Measurements from ENCODE around the gene MEX3D.
"Not testable (repeated sequence)": the region's sequence is repeated elsewhere in the genome, so short reads cannot be mapped to it uniquely, and the experiment has no call there.

MEX3D gene

GRCh38 chr19:1533510-1534150 is 34.5 kb downstream of the MEX3D start:
- DNase-seq = no peak

GRCh38 chr19:1532003-1532402 is 36.1 kb downstream of the MEX3D start:
- no peak for DNase-seq

- DNase-seq = no peak
Observed at GRCh38 chr19:1531587-1531986, 36.5 kb downstream of the MEX3D start.

- DNase-seq = not testable (repeated sequence)
Observed at GRCh38 chr19:1530856-1531255, 37.3 kb downstream of the MEX3D start.

- no peak for DNase-seq
Observed at GRCh38 chr19:1529430-1529816, 38.7 kb downstream of the MEX3D start.

GRCh38 chr19:1528596-1529429 is 39.3 kb downstream of the MEX3D start:
- DNase-seq = no peak

GRCh38 chr19:1527650-1528309 is 40.3 kb downstream of the MEX3D start:
- no peak for DNase-seq

- no peak for DNase-seq
Observed at GRCh38 chr19:1526979-1527649, 41.0 kb downstream of the MEX3D start.

GRCh38 chr19:1526066-1526778 is 41.9 kb downstream of the MEX3D start:
- no peak for DNase-seq

- no peak for DNase-seq
Observed at GRCh38 chr19:1525343-1525742, 42.8 kb downstream of the MEX3D start.

- no peak for DNase-seq
Observed at GRCh38 chr19:1524972-1525325, 43.2 kb downstream of the MEX3D start.

GRCh38 chr19:1524287-1524971 is 43.7 kb downstream of the MEX3D start:
- no peak for DNase-seq

GRCh38 chr19:1523412-1524286 is 44.5 kb downstream of the MEX3D start, which contains the start of gene PLK5:
PLK5 (plus strand) TSS chr19:1524077; CDS start chr19:1526997, 2,920 bp downstream.
- no peak for DNase-seq

GRCh38 chr19:1522838-1523237 is 45.3 kb downstream of the MEX3D start:
- DNase-seq = no peak

GRCh38 chr19:1522061-1522460 is 46.1 kb downstream of the MEX3D start:
- no peak for DNase-seq

GRCh38 chr19:1521636-1522035 is 46.5 kb downstream of the MEX3D start:
- no peak for DNase-seq

GRCh38 chr19:1520203-1520780 is 47.8 kb downstream of the MEX3D start:
- DNase-seq = no peak

GRCh38 chr19:1519802-1520201 is 48.3 kb downstream of the MEX3D start:
- DNase-seq = not testable (repeated sequence)

GRCh38 chr19:1518471-1518870 is 49.7 kb downstream of the MEX3D start:
- no peak for DNase-seq

GRCh38 chr19:1516395-1516753 is 51.8 kb downstream of the MEX3D start:
- no peak for DNase-seq

Measured in NCI-H774 (cell line).